ENCODE data around the gene SMG5. TPM values are rescaled to one million over a fixed set of nuclear protein-coding genes. Genes with fewer than 3 reads are reported as not detected.

SMG5 gene
- total RNA-seq, 1 donor from 2014 or later: 78.1 TPM

DNA sequence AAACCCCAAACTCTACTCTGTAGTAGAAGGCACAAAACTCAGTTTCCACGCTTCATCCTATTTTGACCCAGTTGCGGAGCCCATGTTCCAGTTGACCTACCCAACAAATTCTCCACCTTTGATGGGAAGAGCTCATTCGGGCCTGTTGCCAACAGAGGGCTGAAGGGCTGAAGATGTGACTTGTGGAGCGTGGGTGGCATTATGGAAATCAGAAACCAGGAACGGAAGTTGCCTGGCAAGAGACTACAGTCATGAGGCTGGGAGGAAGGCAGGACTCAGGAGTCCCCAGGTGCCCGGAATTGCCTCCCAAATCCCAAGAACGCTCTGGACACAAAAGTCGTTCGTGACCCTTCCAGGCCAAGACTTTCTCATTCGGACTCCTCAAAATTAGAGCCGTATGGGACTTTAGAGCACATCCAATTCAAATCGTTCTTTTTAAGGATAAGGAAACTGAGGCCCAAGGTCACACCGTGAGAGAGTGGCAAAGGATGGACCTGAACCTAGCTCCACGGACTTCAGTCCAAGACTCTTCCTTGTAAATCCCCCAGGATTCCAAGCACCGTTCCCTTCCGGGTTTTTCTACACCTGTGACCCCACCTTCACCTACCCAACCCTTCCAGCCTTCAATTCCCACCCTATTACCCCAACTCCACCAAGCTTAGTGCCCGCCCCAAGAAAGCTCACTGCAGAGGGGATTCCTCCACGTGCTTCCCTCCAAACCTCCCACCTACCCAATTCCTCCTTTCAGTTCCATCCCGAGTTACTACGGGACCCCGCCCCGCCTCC lies 739 bp downstream of the SMG5 start:
- Mint-ChIP-seq H3K4me3 (ENCODE audit: unreplicated experiment) (peak overlapping the region; percentile 86), H3K9me3 (ENCODE audit: unreplicated experiment) (no peaks in the 10 kb centered on the region), H3K27ac (ENCODE audit: unreplicated experiment) (peak overlapping the region; percentile 88), H3K36me3 (ENCODE audit: unreplicated experiment) (peaks cover 13% of the 10 kb centered on the region), H3K27me3 (ENCODE audit: unreplicated experiment) (no peaks in the 10 kb centered on the region), H3K4me1 (ENCODE audit: unreplicated experiment) (peaks cover 28% of the 10 kb centered on the region)
- DNase-seq (ENCODE audit: extremely low spot score, unreplicated experiment): no peak
- TF ChIP-seq, protein P1, sequence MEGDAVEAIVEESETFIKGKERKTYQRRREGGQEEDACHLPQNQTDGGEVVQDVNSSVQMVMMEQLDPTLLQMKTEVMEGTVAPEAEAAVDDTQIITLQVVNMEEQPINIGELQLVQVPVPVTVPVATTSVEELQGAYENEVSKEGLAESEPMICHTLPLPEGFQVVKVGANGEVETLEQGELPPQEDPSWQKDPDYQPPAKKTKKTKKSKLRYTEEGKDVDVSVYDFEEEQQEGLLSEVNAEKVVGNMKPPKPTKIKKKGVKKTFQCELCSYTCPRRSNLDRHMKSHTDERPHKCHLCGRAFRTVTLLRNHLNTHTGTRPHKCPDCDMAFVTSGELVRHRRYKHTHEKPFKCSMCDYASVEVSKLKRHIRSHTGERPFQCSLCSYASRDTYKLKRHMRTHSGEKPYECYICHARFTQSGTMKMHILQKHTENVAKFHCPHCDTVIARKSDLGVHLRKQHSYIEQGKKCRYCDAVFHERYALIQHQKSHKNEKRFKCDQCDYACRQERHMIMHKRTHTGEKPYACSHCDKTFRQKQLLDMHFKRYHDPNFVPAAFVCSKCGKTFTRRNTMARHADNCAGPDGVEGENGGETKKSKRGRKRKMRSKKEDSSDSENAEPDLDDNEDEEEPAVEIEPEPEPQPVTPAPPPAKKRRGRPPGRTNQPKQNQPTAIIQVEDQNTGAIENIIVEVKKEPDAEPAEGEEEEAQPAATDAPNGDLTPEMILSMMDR (IDR thresholded peaks at IDR 0.05): no peak

DNA sequence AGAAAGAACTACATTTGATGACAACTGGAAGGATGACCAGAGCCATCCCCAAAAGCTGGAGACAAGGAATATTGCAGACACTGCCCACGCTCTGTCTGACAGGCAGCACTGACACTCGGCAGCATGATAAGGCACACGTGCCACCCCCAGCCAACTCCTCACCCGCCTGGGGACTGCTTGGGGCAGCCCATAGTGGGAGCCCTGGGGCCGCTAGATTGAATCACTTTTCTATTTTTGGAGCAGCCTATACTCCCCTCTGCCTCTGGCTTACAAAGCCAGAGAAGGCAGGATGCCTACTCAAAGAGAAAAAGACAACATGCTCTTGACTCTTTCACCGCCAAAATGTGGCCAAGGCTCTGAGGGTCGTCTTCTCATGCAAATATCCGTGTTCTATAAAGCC lies 1.3 kb downstream of the SMG5 start:
- peak overlapping the region; percentile 86 for H3K4me3 Mint-ChIP-seq (ENCODE audit: unreplicated experiment)
- DNase-seq (ENCODE audit: extremely low spot score, unreplicated experiment): no peak
- peaks cover 28% of the 10 kb centered on the region for H3K4me1 Mint-ChIP-seq (ENCODE audit: unreplicated experiment)

GRCh38 chr1:156279837-156280236 lies 2.8 kb downstream of the SMG5 start:
- DNase-seq (ENCODE audit: extremely low spot score, unreplicated experiment): no peak
- no peak overlapping the region for H3K4me3 Mint-ChIP-seq (ENCODE audit: unreplicated experiment)
- H3K4me1 Mint-ChIP-seq (ENCODE audit: unreplicated experiment): peaks cover 28% of the 10 kb centered on the region
- TF ChIP-seq, protein P1 (IDR thresholded peaks at IDR 0.05): no peak
- no peaks in the 10 kb centered on the region for H3K27me3 Mint-ChIP-seq (ENCODE audit: unreplicated experiment)
- no peak overlapping the region for H3K27ac Mint-ChIP-seq (ENCODE audit: unreplicated experiment)
- H3K36me3 Mint-ChIP-seq (ENCODE audit: unreplicated experiment): peaks cover 24% of the 10 kb centered on the region
- no peaks in the 10 kb centered on the region for H3K9me3 Mint-ChIP-seq (ENCODE audit: unreplicated experiment)

More for the DNA sequence above, 1.3 kb downstream of the SMG5 start:
- peak overlapping the region; percentile 88 for H3K27ac Mint-ChIP-seq (ENCODE audit: unreplicated experiment)
- no peaks in the 10 kb centered on the region for H3K9me3 Mint-ChIP-seq (ENCODE audit: unreplicated experiment)
- TF ChIP-seq, protein P1 (IDR thresholded peaks at IDR 0.05): no peak
- peaks cover 16% of the 10 kb centered on the region for H3K36me3 Mint-ChIP-seq (ENCODE audit: unreplicated experiment)
- H3K27me3 Mint-ChIP-seq (ENCODE audit: unreplicated experiment): no peaks in the 10 kb centered on the region

DNA sequence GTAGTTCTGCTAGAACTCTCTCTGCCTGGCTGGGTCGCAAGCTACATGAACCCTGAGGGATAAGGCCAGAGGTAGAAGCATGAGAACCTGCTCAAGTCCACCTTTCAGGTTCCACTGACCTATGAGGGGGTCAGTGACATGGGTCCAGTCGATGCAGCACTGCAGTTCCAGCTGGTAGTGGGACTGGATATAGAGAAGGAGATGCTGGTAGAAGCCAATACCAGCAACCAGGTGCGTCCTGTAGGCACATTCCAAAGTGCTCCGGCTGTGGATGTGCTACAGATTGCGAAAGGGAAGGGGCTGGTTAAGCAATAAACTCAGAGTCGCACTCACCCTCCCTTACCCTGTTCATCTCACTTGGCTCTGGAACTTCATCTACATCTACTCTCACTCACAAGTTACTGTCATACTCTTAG lies 5.7 kb downstream of the SMG5 start:
- Mint-ChIP-seq H3K4me3 (ENCODE audit: unreplicated experiment) (no peak overlapping the region), H3K4me1 (ENCODE audit: unreplicated experiment) (peaks cover 16% of the 10 kb centered on the region), H3K36me3 (ENCODE audit: unreplicated experiment) (peaks cover 48% of the 10 kb centered on the region), H3K9me3 (ENCODE audit: unreplicated experiment) (no peaks in the 10 kb centered on the region), H3K27ac (ENCODE audit: unreplicated experiment) (no peak overlapping the region), H3K27me3 (ENCODE audit: unreplicated experiment) (no peaks in the 10 kb centered on the region)
- no peak for DNase-seq (ENCODE audit: extremely low spot score, unreplicated experiment)
- TF ChIP-seq, protein P1 (IDR thresholded peaks at IDR 0.05): no peak

DNA sequence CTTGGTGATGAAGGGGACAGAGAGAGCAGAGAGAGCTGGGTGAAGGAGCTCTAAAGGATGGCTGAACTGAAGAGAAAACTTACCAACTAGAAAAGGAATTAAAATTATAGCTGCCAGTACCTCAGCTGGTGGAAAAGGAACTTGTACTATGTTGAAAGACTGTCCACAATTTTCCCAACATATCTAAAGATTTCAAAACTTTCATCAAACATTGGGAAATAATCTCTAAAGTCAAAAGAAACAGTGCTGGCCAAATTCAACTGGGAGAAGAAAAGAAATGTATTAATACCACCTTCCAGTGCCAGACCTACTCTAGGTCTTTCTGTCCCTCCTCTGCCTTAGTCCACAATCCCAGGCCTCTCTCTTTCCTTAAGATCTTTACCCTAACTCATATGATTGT lies 6.1 kb downstream of the SMG5 start:
- H3K4me3 Mint-ChIP-seq (ENCODE audit: unreplicated experiment): no peak overlapping the region

More for the DNA sequence above, 6.1 kb downstream of the SMG5 start:
- Mint-ChIP-seq H3K4me1 (ENCODE audit: unreplicated experiment) (peaks cover 14% of the 10 kb centered on the region), H3K27me3 (ENCODE audit: unreplicated experiment) (no peaks in the 10 kb centered on the region), H3K36me3 (ENCODE audit: unreplicated experiment) (peaks cover 52% of the 10 kb centered on the region), H3K9me3 (ENCODE audit: unreplicated experiment) (no peaks in the 10 kb centered on the region), H3K27ac (ENCODE audit: unreplicated experiment) (no peak overlapping the region)
- TF ChIP-seq, protein P1 (IDR thresholded peaks at IDR 0.05): no peak
- DNase-seq (ENCODE audit: extremely low spot score, unreplicated experiment): no peak
